ENCODE results near the gene DLL1. TPM values are rescaled to one million over a fixed set of nuclear protein-coding genes. Genes with fewer than 3 reads are reported as not detected.
"Not testable (repeated sequence)": the region's sequence is repeated elsewhere in the genome, so short reads cannot be mapped to it uniquely, and the experiment has no call there.

DLL1 gene
- total RNA-seq, 1 donor from 2014 or later = 12.9 TPM

GRCh38 chr6:170267688-170268087 lies 23.2 kb downstream of the DLL1 start:
- no peak for TF ChIP-seq CTCF (IDR thresholded peaks at IDR 0.05)
- Histone ChIP-seq H3K4me1 (peaks cover 23% of the 10 kb centered on the region), H3K27ac (no peak overlapping the region), H3K9me3 (no peaks in the 10 kb centered on the region), H3K4me3 (no peak overlapping the region), H3K36me3 (no peaks in the 10 kb centered on the region), H3K27me3 (ENCODE audit: low read depth) (peaks cover 6% of the 10 kb centered on the region)
- intact Hi-C loops (cut with DNase I) = no loop called here
- ATAC-seq (no peak), DNase-seq (peak; percentile 18)

- no peaks in the 10 kb centered on the region for H3K36me3 ChIP-seq
- peak overlapping the region; percentile 6 for H3K4me3 ChIP-seq
- DNase-seq = peak; percentile 21
- peak overlapping the region; percentile 74 for H3K27ac ChIP-seq
- intact Hi-C loops (cut with DNase I) = no loop called here
- peaks cover 17% of the 10 kb centered on the region for H3K27me3 ChIP-seq (ENCODE audit: low read depth)
- peak; percentile 57 to 66 for ATAC-seq
- H3K9me3 ChIP-seq = no peaks in the 10 kb centered on the region
- TF ChIP-seq CTCF (IDR thresholded peaks at IDR 0.05) = no peak
- peaks cover 16% of the 10 kb centered on the region for H3K4me1 ChIP-seq
Measured at GRCh38 chr6:170266061-170266825, 24.6 kb downstream of the DLL1 start.

- Histone ChIP-seq H3K9me3 (no peaks in the 10 kb centered on the region), H3K4me1 (peaks cover 16% of the 10 kb centered on the region), H3K36me3 (no peaks in the 10 kb centered on the region), H3K27ac (peak overlapping the region; percentile 74), H3K4me3 (peak overlapping the region; percentile 6), H3K27me3 (ENCODE audit: low read depth) (peaks cover 17% of the 10 kb centered on the region)
- intact Hi-C loops (cut with DNase I) = no loop called here
- no peak for TF ChIP-seq CTCF (IDR thresholded peaks at IDR 0.05)
- peak; percentile 73 for DNase-seq
- peak; percentile 56 to 74 for ATAC-seq
Measured at GRCh38 chr6:170265655-170266054, 25.2 kb downstream of the DLL1 start.

- intact Hi-C loops (cut with DNase I); H3K9me3 ChIP-seq; H3K4me3 ChIP-seq; H3K36me3 ChIP-seq; DNase-seq; ATAC-seq; H3K27ac ChIP-seq: not testable (repeated sequence)
- H3K27me3 ChIP-seq (ENCODE audit: low read depth) = peaks cover 17% of the 10 kb centered on the region
- peaks cover 16% of the 10 kb centered on the region for H3K4me1 ChIP-seq
Measured at GRCh38 chr6:170264644-170265043, 26.2 kb downstream of the DLL1 start.

GRCh38 chr6:170264086-170264485 lies 26.8 kb downstream of the DLL1 start:
- no peak for TF ChIP-seq CTCF (IDR thresholded peaks at IDR 0.05)
- ATAC-seq (no peak), DNase-seq (no peak)
- Histone ChIP-seq H3K27ac (no peak overlapping the region), H3K9me3 (no peaks in the 10 kb centered on the region), H3K4me1 (peaks cover 16% of the 10 kb centered on the region), H3K27me3 (ENCODE audit: low read depth) (peaks cover 17% of the 10 kb centered on the region), H3K4me3 (no peak overlapping the region), H3K36me3 (no peaks in the 10 kb centered on the region)
- intact Hi-C loops (cut with DNase I) = no loop called here

GRCh38 chr6:170263410-170263809 lies 27.5 kb downstream of the DLL1 start:
- no peak overlapping the region for H3K4me3 ChIP-seq
- DNase-seq = no peak
- no peak for ATAC-seq
- intact Hi-C loops (cut with DNase I) = no loop called here
- no peaks in the 10 kb centered on the region for H3K9me3 ChIP-seq
- no peak for TF ChIP-seq CTCF (IDR thresholded peaks at IDR 0.05)
- peaks cover 16% of the 10 kb centered on the region for H3K4me1 ChIP-seq
- H3K27me3 ChIP-seq (ENCODE audit: low read depth) = peaks cover 17% of the 10 kb centered on the region
- H3K36me3 ChIP-seq = no peaks in the 10 kb centered on the region
- H3K27ac ChIP-seq = no peak overlapping the region

Data from lower lobe of right lung (tissue), 2 donors.